Measurements from ENCODE around the gene ZFTA.

DNA sequence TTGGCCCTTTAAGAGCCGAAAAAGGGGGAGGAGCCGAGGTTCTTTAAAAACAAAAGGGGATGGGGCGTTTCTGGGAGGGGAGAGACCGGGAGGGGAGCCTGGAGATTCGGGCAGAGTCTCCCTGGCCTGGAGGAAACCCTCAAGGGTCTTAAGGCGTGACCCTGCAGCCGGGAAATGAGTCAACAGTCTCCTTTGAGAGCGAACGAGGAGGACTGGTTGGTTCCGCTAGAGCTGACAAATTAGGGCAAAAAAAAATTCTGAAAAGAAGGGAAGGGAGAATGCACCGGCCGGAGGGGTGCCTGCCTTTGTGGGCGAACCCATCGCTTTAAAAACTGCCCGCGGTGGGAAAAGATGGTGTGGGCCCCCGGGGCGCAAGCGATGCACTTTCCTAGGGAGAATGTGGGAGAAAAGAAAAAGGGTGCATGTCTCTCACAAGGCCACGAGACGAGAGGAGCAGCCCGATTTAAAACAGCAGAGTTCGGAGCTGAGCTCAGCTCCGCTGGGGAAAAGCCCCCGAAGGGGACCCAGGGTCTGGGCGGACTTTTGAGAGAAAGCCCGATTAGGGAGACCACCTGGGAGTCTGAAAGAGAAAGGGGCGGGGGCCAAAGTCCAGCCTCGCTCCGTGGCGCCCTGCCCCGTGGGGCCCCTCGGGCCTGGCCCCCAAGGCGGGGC, 874 bp downstream of the ZFTA start:
- TF ChIP-seq, protein P1, sequence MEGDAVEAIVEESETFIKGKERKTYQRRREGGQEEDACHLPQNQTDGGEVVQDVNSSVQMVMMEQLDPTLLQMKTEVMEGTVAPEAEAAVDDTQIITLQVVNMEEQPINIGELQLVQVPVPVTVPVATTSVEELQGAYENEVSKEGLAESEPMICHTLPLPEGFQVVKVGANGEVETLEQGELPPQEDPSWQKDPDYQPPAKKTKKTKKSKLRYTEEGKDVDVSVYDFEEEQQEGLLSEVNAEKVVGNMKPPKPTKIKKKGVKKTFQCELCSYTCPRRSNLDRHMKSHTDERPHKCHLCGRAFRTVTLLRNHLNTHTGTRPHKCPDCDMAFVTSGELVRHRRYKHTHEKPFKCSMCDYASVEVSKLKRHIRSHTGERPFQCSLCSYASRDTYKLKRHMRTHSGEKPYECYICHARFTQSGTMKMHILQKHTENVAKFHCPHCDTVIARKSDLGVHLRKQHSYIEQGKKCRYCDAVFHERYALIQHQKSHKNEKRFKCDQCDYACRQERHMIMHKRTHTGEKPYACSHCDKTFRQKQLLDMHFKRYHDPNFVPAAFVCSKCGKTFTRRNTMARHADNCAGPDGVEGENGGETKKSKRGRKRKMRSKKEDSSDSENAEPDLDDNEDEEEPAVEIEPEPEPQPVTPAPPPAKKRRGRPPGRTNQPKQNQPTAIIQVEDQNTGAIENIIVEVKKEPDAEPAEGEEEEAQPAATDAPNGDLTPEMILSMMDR (optimal IDR thresholded peaks at IDR 0.05 in 1 of 3, IDR thresholded peaks at IDR 0.05 in 1 of 3, conservative IDR thresholded peaks at IDR 0.05 in 1 of 3; ENCODE audit: extremely low read depth in 1 of 3, insufficient read depth in 2 of 3, low read length in 3 of 3), result no peak
- TF ChIP-seq EZH2 (IDR thresholded peaks at IDR 0.05; ENCODE audit: low read length), result no peak
